ENCODE measurements around the gene CYP2J2.

GRCh38 chr1:59852117-59852516 lies 74.5 kb downstream of the CYP2J2 start:
- no peak for TF ChIP-seq CTCF (IDR thresholded peaks at IDR 0.05)
- no peak for TF ChIP-seq POLR2A (IDR thresholded peaks at IDR 0.05)

All from body of pancreas (tissue), 4 donors.